Measurements from ENCODE around the gene RTL1.

Gene RTL1

GRCh38 chr14:100834794-100835547, 68.6 kb downstream of the RTL1 start:
- no peak for DNase-seq (ENCODE audit: low spot score)

- no peak for DNase-seq (ENCODE audit: low spot score)
These were observed 69.3 kb downstream of the RTL1 start for GRCh38 chr14:100834082-100834793.

- no peak for DNase-seq (ENCODE audit: low spot score)
These were observed 71.1 kb downstream of the RTL1 start for GRCh38 chr14:100832311-100832960.

GRCh38 chr14:100830681-100831080, 72.8 kb downstream of the RTL1 start:
- peak; percentile 40 for DNase-seq (ENCODE audit: low spot score)
